Naive thymus-derived CD4-positive, alpha-beta T cell (primary cell): ENCODE results near the gene SAMMSON. TPM values are rescaled to one million over a fixed set of nuclear protein-coding genes. Genes with fewer than 3 reads are reported as not detected.

Source experiments
- ATAC-seq: fragments of 150-1000 bp; cut with Tn5 transposase; 2 replicates; pipeline ENCODE4 v1.10.0; 2021; ENCODE audit warnings: mild to moderate bottlenecking, moderate library complexity
- CTCF ChIA-PET: fragments of 350-600 bp; sonication (Branson Sonifier 250); formaldehyde crosslinking; loops from one replicate; lab custom pipeline; 2021; ENCODE audit warnings: antibody characterized with exemption; lab: Charles Lee
- POLR2A ChIA-PET: fragments of 350-600 bp; sonication (Branson Sonifier 250); formaldehyde crosslinking; loops from one replicate; lab custom pipeline; 2021; ENCODE audit warnings: antibody characterized with exemption, inconsistent platforms; lab: Charles Lee
- DNase-seq, 9 donors: peaks; one replicate each; pipeline versions ENCODE4 v3.0.0 to v3.0.0-alpha.2; 2020 to 2022; ENCODE audit warnings: mixed read lengths in 1 of 9
- H3K27ac ChIP-seq: one replicate; pipeline ENCODE4 v1.7.0; 2013; ENCODE audit warnings: mild to moderate bottlenecking, low read depth, low read length, moderate library complexity
- H3K27me3 ChIP-seq, 2 donors: one replicate each; pipeline ENCODE4 v1.7.0; 2013; ENCODE audit warnings: low read length in 2 of 2, mild to moderate bottlenecking in 2 of 2, moderate library complexity in 2 of 2; ENCODE audit not compliant: control insufficient read depth in 2 of 2, insufficient read depth in 2 of 2
- H3K36me3 ChIP-seq, 3 experiments: 1 replicate in 2 of 3; 2 replicates in 1 of 3; pipeline ENCODE4 v1.7.0; 2013; ENCODE audit warnings: low read length in 3 of 3, mild to moderate bottlenecking in 3 of 3, moderate library complexity in 1 of 3; ENCODE audit not compliant: insufficient read depth in 3 of 3, control insufficient read depth in 2 of 3
- H3K4me1 ChIP-seq, 2 donors: one replicate each; pipeline ENCODE4 v1.7.0; 2013; ENCODE audit warnings: low read length in 2 of 2, mild to moderate bottlenecking in 2 of 2, moderate library complexity in 1 of 2; ENCODE audit not compliant: control insufficient read depth in 2 of 2, insufficient read depth in 2 of 2
- H3K4me3 ChIP-seq: 2 replicates; pipeline ENCODE4 v1.7.0; 2013; ENCODE audit warnings: mild to moderate bottlenecking, low read length
- H3K9me3 ChIP-seq, 3 experiments: 1 replicate in 2 of 3; 2 replicates in 1 of 3; pipeline ENCODE4 v1.7.0; 2013; ENCODE audit warnings: low read length in 3 of 3; ENCODE audit not compliant: control insufficient read depth in 2 of 3
- H3K27ac Mint-ChIP-seq, 9 donors: one replicate each; pipeline ENCODE4 v1.8.0; 2020 to 2022; ENCODE audit warnings: mixed read lengths in 9 of 9, mild to moderate bottlenecking in 8 of 9, moderate library complexity in 5 of 9, inconsistent platforms in 2 of 9
- H3K27me3 Mint-ChIP-seq, 5 donors: one replicate each; pipeline ENCODE4 v1.8.0; 2021 to 2022; ENCODE audit warnings: mixed read lengths in 5 of 5, mild to moderate bottlenecking in 1 of 5
- H3K36me3 Mint-ChIP-seq, 5 donors: one replicate each; pipeline ENCODE4 v1.8.0; 2020 to 2022; ENCODE audit warnings: mixed read lengths in 5 of 5, mild to moderate bottlenecking in 3 of 5, inconsistent platforms in 1 of 5
- H3K4me1 Mint-ChIP-seq, 7 donors: one replicate each; pipeline ENCODE4 v1.8.0; 2020 to 2022; ENCODE audit warnings: mixed read lengths in 7 of 7, mild to moderate bottlenecking in 3 of 7, inconsistent platforms in 1 of 7
- H3K4me3 Mint-ChIP-seq, 10 donors: one replicate each; pipeline ENCODE4 v1.8.0; 2020 to 2022; ENCODE audit warnings: mild to moderate bottlenecking in 10 of 10, mixed read lengths in 10 of 10, moderate library complexity in 6 of 10, inconsistent platforms in 2 of 10
- H3K9me3 Mint-ChIP-seq, 11 donors: one replicate each; pipeline ENCODE4 v1.8.0; 2020 to 2022; ENCODE audit warnings: mixed read lengths in 11 of 11, mild to moderate bottlenecking in 4 of 11, inconsistent platforms in 1 of 11, moderate library complexity in 1 of 11
- intact Hi-C, 2 donors: fragments of 100-400 bp; cut with micrococcal nuclease; formaldehyde crosslinking; loops; one replicate each; pipeline ENCODE4 v1.15.1; 2023
- polyA plus RNA-seq, 2 donors: library from polyadenylated mRNA; unstranded; fragments of 300-500 nt; fragmentation: Illumina TruSeq; gene quantifications; one replicate each; pipeline ENCODE4 v1.2.3, GENCODE V29; 2021
- total RNA-seq, 6 experiments: library from RNA in 5 of 6; stranded (reverse) in 5 of 6; gene quantifications; 1 replicate in 5 of 6; 2 replicates in 1 of 6; pipeline ENCODE4 v1.2.3 and lab custom pipeline; 2021 to 2026

SAMMSON gene
- total and polyA plus RNA-seq, 7 experiments from 2014 or later = not detected

DNA sequence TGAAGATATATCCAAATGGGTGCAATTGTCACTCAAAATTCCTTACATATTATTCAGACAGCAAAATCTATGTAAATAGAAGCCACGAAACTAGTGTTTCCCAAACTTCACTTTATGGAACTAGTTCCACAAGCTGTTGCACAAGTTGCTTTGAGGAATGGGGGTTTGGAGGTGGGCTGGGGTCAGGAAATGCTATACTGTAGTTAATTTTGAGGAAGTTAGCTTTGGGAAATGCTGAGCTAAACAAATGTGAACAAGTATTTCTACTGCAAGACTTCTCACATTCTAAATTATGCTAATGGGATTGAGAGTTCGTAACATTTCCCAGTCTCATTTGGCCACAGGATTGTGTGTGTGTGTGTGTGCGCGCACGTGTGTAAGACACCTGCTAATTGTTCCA lies 28.7 kb upstream of the SAMMSON start:
- Mint-ChIP-seq H3K4me1 (no peaks in the 10 kb centered on the region), H3K27ac (no peak overlapping the region), H3K4me3 (no peak overlapping the region), H3K27me3 (peaks cover 0 to 8% (median 6%) of the 10 kb centered on the region in 5 donors), H3K9me3 (peaks cover 0 to 5% (median 0%) of the 10 kb centered on the region in 11 donors), H3K36me3 (no peaks in the 10 kb centered on the region)
- Histone ChIP-seq H3K4me1 (no peaks in the 10 kb centered on the region), H3K9me3 (no peaks in the 10 kb centered on the region), H3K27me3 (no peaks in the 10 kb centered on the region), H3K27ac (no peak overlapping the region), H3K4me3 (no peak overlapping the region), H3K36me3 (no peaks in the 10 kb centered on the region)
- no peak for ATAC-seq
- POLR2A ChIA-PET = no interaction called here
- CTCF ChIA-PET = no interaction called here
- DNase-seq = no peak
- intact Hi-C loops = no loop called here

DNA sequence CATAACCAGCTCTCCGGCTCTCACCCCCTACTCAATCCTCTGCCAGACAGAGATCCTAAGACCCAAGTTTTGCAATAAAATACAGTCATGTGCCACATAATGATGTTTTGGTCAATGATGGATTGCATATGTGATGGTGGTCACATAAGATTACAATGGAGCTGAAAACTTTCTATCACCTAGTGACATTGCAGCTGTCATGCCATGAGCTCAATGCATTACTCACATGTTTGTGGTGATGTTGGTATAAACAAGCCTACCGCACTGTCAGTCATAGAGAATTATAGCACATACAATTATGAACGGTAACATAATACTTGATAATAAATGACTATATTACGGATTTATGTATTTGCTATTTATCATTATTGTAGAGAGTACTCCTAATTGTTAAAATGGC lies 26.9 kb upstream of the SAMMSON start:
- intact Hi-C loops = no loop called here
- no peaks in the 10 kb centered on the region for H3K4me1 ChIP-seq
- H3K9me3 Mint-ChIP-seq = peaks cover 0 to 17% (median 5%) of the 10 kb centered on the region in 11 donors
- CTCF ChIA-PET = no interaction called here
- no peaks in the 10 kb centered on the region for H3K36me3 ChIP-seq
- POLR2A ChIA-PET = no interaction called here
- no peaks in the 10 kb centered on the region for H3K36me3 Mint-ChIP-seq
- ATAC-seq (no peak), DNase-seq (no peak)
- H3K4me3 ChIP-seq = no peak overlapping the region
- no peak overlapping the region for H3K4me3 Mint-ChIP-seq
- no peaks in the 10 kb centered on the region for H3K27me3 ChIP-seq
- H3K9me3 ChIP-seq = no peaks in the 10 kb centered on the region
- H3K4me1 Mint-ChIP-seq = no peaks in the 10 kb centered on the region
- H3K27ac ChIP-seq = no peak overlapping the region
- no peak overlapping the region for H3K27ac Mint-ChIP-seq
- H3K27me3 Mint-ChIP-seq = peaks cover 0 to 8% (median 6%) of the 10 kb centered on the region in 5 donors

DNA sequence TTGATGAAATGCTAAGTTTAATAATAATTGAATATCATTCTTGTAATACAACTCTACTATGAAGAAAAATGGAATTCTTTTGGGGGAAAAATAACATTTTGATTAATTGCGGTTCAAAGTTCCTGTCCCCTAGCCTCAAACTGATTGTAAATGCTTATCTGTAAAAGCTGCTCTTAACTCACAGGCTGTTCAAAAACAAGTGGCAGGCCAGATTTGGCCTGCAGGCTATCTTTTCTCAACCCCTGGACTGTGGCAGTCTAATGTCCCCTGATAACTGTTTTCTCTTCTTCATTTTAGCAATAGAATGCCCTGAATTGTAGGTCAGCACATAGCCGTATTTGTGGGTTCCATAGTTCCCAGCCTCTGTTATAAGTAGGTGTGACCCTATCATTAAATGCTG lies 23.5 kb upstream of the SAMMSON start:
- Mint-ChIP-seq H3K4me3 (no peak overlapping the region), H3K27ac (no peak overlapping the region), H3K36me3 (peaks cover 0 to 3% (median 0%) of the 10 kb centered on the region in 5 donors), H3K4me1 (no peaks in the 10 kb centered on the region), H3K27me3 (peaks cover 0 to 8% (median 6%) of the 10 kb centered on the region in 5 donors), H3K9me3 (peaks cover 3 to 33% (median 13%) of the 10 kb centered on the region in 11 donors)
- ATAC-seq (no peak), DNase-seq (no peak)
- POLR2A ChIA-PET = no interaction called here
- Histone ChIP-seq H3K27ac (no peak overlapping the region), H3K4me1 (no peaks in the 10 kb centered on the region), H3K9me3 (no peaks in the 10 kb centered on the region), H3K36me3 (no peaks in the 10 kb centered on the region), H3K4me3 (no peak overlapping the region), H3K27me3 (no peaks in the 10 kb centered on the region)
- CTCF ChIA-PET = no interaction called here
- intact Hi-C loops = no loop called here

GRCh38 chr3:69983546-69984265 lies 15.8 kb upstream of the SAMMSON start:
- H3K27ac ChIP-seq = no peak overlapping the region
- intact Hi-C loops = no loop called here
- Mint-ChIP-seq H3K4me3 (no peak overlapping the region), H3K4me1 (no peaks in the 10 kb centered on the region), H3K27me3 (peaks cover 0 to 6% (median 3%) of the 10 kb centered on the region in 5 donors), H3K36me3 (no peaks in the 10 kb centered on the region), H3K27ac (no peak overlapping the region), H3K9me3 (peaks cover 0 to 12% (median 4%) of the 10 kb centered on the region in 11 donors)
- DNase-seq (no peak), ATAC-seq (no peak)
- H3K4me1 ChIP-seq = no peaks in the 10 kb centered on the region
- ChIA-PET CTCF (no interaction called here), POLR2A (no interaction called here)
- H3K4me3 ChIP-seq = no peak overlapping the region
- no peaks in the 10 kb centered on the region for H3K36me3 ChIP-seq
- no peaks in the 10 kb centered on the region for H3K27me3 ChIP-seq
- no peaks in the 10 kb centered on the region for H3K9me3 ChIP-seq

- no peak overlapping the region for H3K4me3 Mint-ChIP-seq
- Histone ChIP-seq H3K4me1 (no peaks in the 10 kb centered on the region), H3K27me3 (no peaks in the 10 kb centered on the region), H3K36me3 (no peaks in the 10 kb centered on the region), H3K4me3 (no peak overlapping the region), H3K9me3 (no peaks in the 10 kb centered on the region), H3K27ac (no peak overlapping the region)
- no peaks in the 10 kb centered on the region for H3K36me3 Mint-ChIP-seq
- intact Hi-C loops = no loop called here
- no peaks in the 10 kb centered on the region for H3K4me1 Mint-ChIP-seq
- ChIA-PET CTCF (no interaction called here), POLR2A (no interaction called here)
- no peak for DNase-seq
- H3K9me3 Mint-ChIP-seq = peaks cover 0 to 10% (median 0%) of the 10 kb centered on the region in 11 donors
- peaks cover 0 to 14% (median 3%) of the 10 kb centered on the region in 5 donors for H3K27me3 Mint-ChIP-seq
- H3K27ac Mint-ChIP-seq = no peak overlapping the region
- ATAC-seq = no peak
These were observed 14.3 kb upstream of the SAMMSON start for GRCh38 chr3:69985266-69985665.

DNA sequence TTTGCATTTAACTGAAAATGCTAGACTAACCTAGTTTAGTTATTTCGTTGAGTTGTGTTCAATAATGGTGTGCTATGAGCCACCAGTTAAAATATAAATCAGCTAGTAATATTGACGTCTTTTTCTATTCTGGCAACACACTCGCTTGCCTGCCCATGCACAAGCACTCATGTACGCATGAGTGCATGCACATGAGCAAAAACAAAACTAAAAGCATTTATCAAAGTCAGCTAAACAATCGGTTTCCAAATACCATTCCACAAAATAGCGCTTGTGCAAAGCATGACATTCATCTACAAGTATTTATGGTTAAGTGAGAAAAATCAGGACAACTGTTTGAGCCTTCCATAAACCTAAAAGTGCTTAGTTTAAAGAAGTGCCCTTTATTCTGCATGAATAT lies 13.1 kb upstream of the SAMMSON start:
- no peak for ATAC-seq
- CTCF ChIA-PET = no interaction called here
- H3K9me3 ChIP-seq = no peaks in the 10 kb centered on the region
- Mint-ChIP-seq H3K4me1 (no peaks in the 10 kb centered on the region), H3K4me3 (no peak overlapping the region), H3K27ac (no peak overlapping the region), H3K36me3 (no peaks in the 10 kb centered on the region), H3K27me3 (peaks cover 0 to 14% (median 3%) of the 10 kb centered on the region in 5 donors), H3K9me3 (peaks cover 0 to 7% (median 0%) of the 10 kb centered on the region in 11 donors)
- H3K27me3 ChIP-seq = no peaks in the 10 kb centered on the region
- H3K4me3 ChIP-seq = no peak overlapping the region
- intact Hi-C loops = no loop called here
- H3K4me1 ChIP-seq = no peaks in the 10 kb centered on the region
- H3K27ac ChIP-seq = no peak overlapping the region
- POLR2A ChIA-PET = no interaction called here
- H3K36me3 ChIP-seq = no peaks in the 10 kb centered on the region
- no peak for DNase-seq

GRCh38 chr3:69987833-69988232 lies 11.7 kb upstream of the SAMMSON start:
- Mint-ChIP-seq H3K27me3 (peaks cover 0 to 14% (median 3%) of the 10 kb centered on the region in 5 donors), H3K36me3 (no peaks in the 10 kb centered on the region), H3K9me3 (peaks cover 0 to 4% (median 0%) of the 10 kb centered on the region in 11 donors), H3K4me3 (no peak overlapping the region), H3K4me1 (no peaks in the 10 kb centered on the region), H3K27ac (no peak overlapping the region)
- Histone ChIP-seq H3K27ac (no peak overlapping the region), H3K4me1 (no peaks in the 10 kb centered on the region), H3K4me3 (no peak overlapping the region), H3K36me3 (no peaks in the 10 kb centered on the region), H3K27me3 (no peaks in the 10 kb centered on the region), H3K9me3 (no peaks in the 10 kb centered on the region)
- ChIA-PET POLR2A (no interaction called here), CTCF (no interaction called here)
- intact Hi-C loops = no loop called here
- no peak for ATAC-seq
- DNase-seq = no peak
